Spinal cord (tissue), 10 donors: ENCODE measurements around the gene CHSY3. TPM values are rescaled to one million over a fixed set of nuclear protein-coding genes. Genes with fewer than 3 reads are reported as not detected.

Experiments used
- DNase-seq, 6 donors: peaks; one replicate each; pipeline versions ENCODE4 v3.0.0 to v3.0.0-alpha.2; 2013 to 2015; ENCODE audit warnings: low spot score in 6 of 6, low read depth in 4 of 6
- H3K27ac ChIP-seq: one replicate; pipeline ENCODE4 v1.5.1; 2013; ENCODE audit warnings: low read depth, low read length, control low read depth
- H3K27me3 ChIP-seq: one replicate; pipeline ENCODE4 v1.6.1; 2013; ENCODE audit warnings: low read length; ENCODE audit not compliant: control insufficient read depth, insufficient read depth
- H3K36me3 ChIP-seq: one replicate; pipeline ENCODE4 v1.6.1; 2013; ENCODE audit warnings: low read length; ENCODE audit not compliant: control insufficient read depth, insufficient read depth
- H3K4me1 ChIP-seq: one replicate; pipeline ENCODE4 v1.6.1; 2013; ENCODE audit warnings: low read length; ENCODE audit not compliant: control insufficient read depth, insufficient read depth
- H3K4me3 ChIP-seq: one replicate; pipeline ENCODE4 v1.5.1; 2013; ENCODE audit warnings: low read depth, low read length, control low read depth
- H3K9me3 ChIP-seq: one replicate; pipeline ENCODE4 v1.6.1; 2013; ENCODE audit warnings: low read length; ENCODE audit not compliant: control insufficient read depth, insufficient read depth
- WGBS: methylation state at CpG from one replicate; pipeline ENCODE4 v1.1.5; 2013; ENCODE audit warnings: missing lambda C conversion rate; ENCODE audit not compliant: insufficient coverage; 5-methylcytosine and 5-hydroxymethylcytosine counted together
- polyA plus RNA-seq, 2 donors: library from polyadenylated mRNA; unstranded; fragments of 120-200 nt; gene quantifications; one replicate each; pipeline ENCODE4 v1.2.1, GENCODE V29; 2013; ENCODE audit not compliant: insufficient read length in 2 of 2
- total RNA-seq, 2 donors: library from RNA; depleted of rRNA in 1 of 2; stranded (reverse); fragments of 120-200 nt in 1 of 2; fragments of >200 nt in 1 of 2; gene quantifications; one replicate each; pipeline versions ENCODE4 v1.2.3 to v1.2.4, GENCODE V29; 2013 to 2014
- donor health status: healthy.

Gene CHSY3
- total and polyA plus RNA-seq, 4 donors = 4.3 to 13.7 (median 8.2) TPM

- no peaks in the 10 kb centered on the region for H3K36me3 ChIP-seq
- no peak overlapping the region for H3K27ac ChIP-seq
- no peaks in the 10 kb centered on the region for H3K27me3 ChIP-seq
- DNase-seq = peak in 1 of 6 donors; percentile 35
- no peak overlapping the region for H3K4me3 ChIP-seq
- H3K9me3 ChIP-seq = no peaks in the 10 kb centered on the region
- no peaks in the 10 kb centered on the region for H3K4me1 ChIP-seq
- 65% methylated on average over 2 of the region's 4 CpGs for whole genome bisulfite sequencing
Measured at GRCh38 chr5:130112246-130112645, 208.0 kb downstream of the CHSY3 start.

GRCh38 chr5:130115686-130116085 is 211.4 kb downstream of the CHSY3 start:
- no peak overlapping the region for H3K4me3 ChIP-seq

GRCh38 chr5:130116462-130116861 is 212.2 kb downstream of the CHSY3 start:
- Histone ChIP-seq H3K36me3 (no peaks in the 10 kb centered on the region), H3K4me3 (no peak overlapping the region), H3K9me3 (no peaks in the 10 kb centered on the region), H3K4me1 (no peaks in the 10 kb centered on the region), H3K27me3 (no peaks in the 10 kb centered on the region), H3K27ac (no peak overlapping the region)
- peak in 2 of 6 donors; percentile 47 to 53 for DNase-seq
- 63% methylated on average over 5 of the region's 5 CpGs for WGBS

More at GRCh38 chr5:130115686-130116085, 211.4 kb downstream of the CHSY3 start:
- H3K4me1 ChIP-seq = no peaks in the 10 kb centered on the region
- no peaks in the 10 kb centered on the region for H3K27me3 ChIP-seq
- H3K27ac ChIP-seq = no peak overlapping the region
- DNase-seq = peak in 1 of 6 donors; percentile 37
- H3K36me3 ChIP-seq = no peaks in the 10 kb centered on the region
- H3K9me3 ChIP-seq = no peaks in the 10 kb centered on the region
- WGBS = 69% methylated on average over 8 of the region's 8 CpGs

GRCh38 chr5:130116972-130117371 is 212.7 kb downstream of the CHSY3 start:
- 100% methylated on average over 1 of the region's 1 CpG for WGBS
- H3K27me3 ChIP-seq = no peaks in the 10 kb centered on the region
- no peaks in the 10 kb centered on the region for H3K36me3 ChIP-seq
- no peaks in the 10 kb centered on the region for H3K4me1 ChIP-seq
- no peak overlapping the region for H3K27ac ChIP-seq
- no peaks in the 10 kb centered on the region for H3K9me3 ChIP-seq
- DNase-seq = no peak
- H3K4me3 ChIP-seq = no peak overlapping the region

- Histone ChIP-seq H3K4me1 (no peaks in the 10 kb centered on the region), H3K27ac (no peak overlapping the region), H3K27me3 (no peaks in the 10 kb centered on the region), H3K36me3 (no peaks in the 10 kb centered on the region), H3K4me3 (no peak overlapping the region), H3K9me3 (no peaks in the 10 kb centered on the region)
- DNase-seq = peak in 1 of 6 donors; percentile 9
- 86% methylated on average over 1 of the region's 1 CpG for WGBS
Measured at GRCh38 chr5:130126746-130127145, 222.5 kb downstream of the CHSY3 start.

- WGBS = no CpG with 5 or more reads among the region's 2 CpGs
- no peak for DNase-seq
- Histone ChIP-seq H3K4me3 (no peak overlapping the region), H3K4me1 (peaks cover 3% of the 10 kb centered on the region), H3K27me3 (no peaks in the 10 kb centered on the region), H3K36me3 (no peaks in the 10 kb centered on the region), H3K9me3 (no peaks in the 10 kb centered on the region), H3K27ac (no peak overlapping the region)
Measured at GRCh38 chr5:130135506-130135905, 231.2 kb downstream of the CHSY3 start.

- no peak for DNase-seq
Measured at GRCh38 chr5:130136300-130136699, 232.0 kb downstream of the CHSY3 start.

GRCh38 chr5:130137681-130138080 is 233.4 kb downstream of the CHSY3 start:
- WGBS = 60% methylated on average over 1 of the region's 1 CpG

More at GRCh38 chr5:130136300-130136699, 232.0 kb downstream of the CHSY3 start:
- Histone ChIP-seq H3K4me3 (no peak overlapping the region), H3K27me3 (no peaks in the 10 kb centered on the region), H3K9me3 (no peaks in the 10 kb centered on the region), H3K27ac (no peak overlapping the region), H3K36me3 (no peaks in the 10 kb centered on the region), H3K4me1 (peaks cover 3% of the 10 kb centered on the region)

GRCh38 chr5:130138406-130139045 is 234.3 kb downstream of the CHSY3 start:
- Histone ChIP-seq H3K4me1 (peaks cover 3% of the 10 kb centered on the region), H3K27me3 (no peaks in the 10 kb centered on the region), H3K36me3 (no peaks in the 10 kb centered on the region), H3K27ac (no peak overlapping the region), H3K4me3 (no peak overlapping the region), H3K9me3 (no peaks in the 10 kb centered on the region)
- DNase-seq = peak in 2 of 6 donors; percentile 24 to 51

More at GRCh38 chr5:130137681-130138080, 233.4 kb downstream of the CHSY3 start:
- H3K9me3 ChIP-seq = no peaks in the 10 kb centered on the region
- H3K27me3 ChIP-seq = no peaks in the 10 kb centered on the region
- H3K4me3 ChIP-seq = no peak overlapping the region
- H3K4me1 ChIP-seq = peaks cover 3% of the 10 kb centered on the region
- no peak overlapping the region for H3K27ac ChIP-seq
- H3K36me3 ChIP-seq = no peaks in the 10 kb centered on the region
- DNase-seq = peak in 1 of 6 donors; percentile 64

GRCh38 chr5:130141659-130142320 is 237.5 kb downstream of the CHSY3 start:
- Histone ChIP-seq H3K9me3 (peaks cover 3% of the 10 kb centered on the region), H3K36me3 (no peaks in the 10 kb centered on the region), H3K4me1 (peaks cover 3% of the 10 kb centered on the region), H3K27ac (no peak overlapping the region), H3K27me3 (no peaks in the 10 kb centered on the region), H3K4me3 (no peak overlapping the region)
- WGBS = 70% methylated on average over 2 of the region's 3 CpGs
- no peak for DNase-seq
